H1 (cell line): Measurements from ENCODE around the gene RAB31. TPM values are rescaled to one million over a fixed set of nuclear protein-coding genes. Genes with fewer than 3 reads are reported as not detected.

Experiments
- CTCF ChIA-PET: fragments of 300-600 bp; sonication (Branson Sonifier 250); formaldehyde crosslinking; loops from one replicate; lab custom pipeline; 2021; ENCODE audit not compliant: partially characterized antibody; lab: Charles Lee
- POLR2A ChIA-PET: fragments of 300-600 bp; sonication (Branson Sonifier 250); formaldehyde crosslinking; loops from one replicate; lab custom pipeline; 2021; ENCODE audit warnings: inconsistent platforms; ENCODE audit not compliant: partially characterized antibody; lab: Charles Lee
- DNase-seq, 2 experiments: peaks; one replicate each; pipeline versions ENCODE4 v3.0.0 to v3.0.0-alpha.2; 2010 to 2022; ENCODE audit warnings: low spot score in 2 of 2, low read depth in 1 of 2, mixed read lengths in 1 of 2
- FAIRE-seq: peaks from 2 replicates; lab custom pipeline; 2011; peaks lifted over from hg19 to GRCh38; lab: Jason Lieb, UNC
- H2AFZ ChIP-seq: 2 replicates; pipeline ENCODE4 v1.8.1; 2012; ENCODE audit warnings: low read length, inconsistent platforms
- H2AK5ac ChIP-seq: 2 replicates; pipeline ENCODE4 v1.6.1; 2013; ENCODE audit warnings: low read depth, low read length
- H2BK120ac ChIP-seq: replicated peaks from 2 replicates; pipeline ENCODE3; 2013; ENCODE audit warnings: low read depth, low read length, inconsistent platforms
- H2BK12ac ChIP-seq: 2 replicates; pipeline ENCODE4 v1.6.1; 2013; ENCODE audit warnings: low read depth, low read length
- H2BK15ac ChIP-seq: 2 replicates; pipeline ENCODE4 v1.6.1; 2013; ENCODE audit warnings: low read length
- H2BK20ac ChIP-seq: 2 replicates; pipeline ENCODE4 v1.6.1; 2013; ENCODE audit warnings: low read length
- H2BK5ac ChIP-seq: 2 replicates; pipeline ENCODE4 v1.6.1; 2013; ENCODE audit warnings: low read depth, low read length
- H3K14ac ChIP-seq: 2 replicates; pipeline ENCODE4 v1.6.1; 2013; ENCODE audit warnings: inconsistent platforms; ENCODE audit not compliant: insufficient read length
- H3K18ac ChIP-seq: 2 replicates; pipeline ENCODE4 v1.6.1; 2013; ENCODE audit warnings: low read length; ENCODE audit errors: extremely low read depth
- H3K23ac ChIP-seq: 2 replicates; pipeline ENCODE4 v1.6.1; 2013; ENCODE audit warnings: inconsistent platforms; ENCODE audit not compliant: insufficient read length
- H3K23me2 ChIP-seq: 2 replicates; pipeline ENCODE4 v1.6.1; 2013; ENCODE audit warnings: low read depth, low read length
- H3K27ac ChIP-seq: 2 replicates; pipeline ENCODE4 v1.6.1; 2011; ENCODE audit warnings: low read depth, low read length, inconsistent platforms
- H3K27me3 ChIP-seq, 4 experiments: replicated peaks in 1 of 4; 1 replicate in 1 of 4; 2 replicates in 3 of 4; pipeline versions ENCODE4 v1.6.1 to v1.8.1; 2011 to 2013; ENCODE audit warnings: low read length in 3 of 4, mild to moderate bottlenecking in 3 of 4, inconsistent platforms in 2 of 4, mixed read lengths in 2 of 4, moderate library complexity in 1 of 4; ENCODE audit not compliant: control insufficient read depth in 3 of 4, insufficient read depth in 3 of 4; ENCODE audit errors: extremely low read depth in 1 of 4
- H3K36me3 ChIP-seq, 4 experiments: 2 replicates each; pipeline versions ENCODE4 v1.6.1 to v1.8.1; 2011 to 2013; ENCODE audit warnings: mild to moderate bottlenecking in 4 of 4, low read length in 3 of 4, moderate library complexity in 2 of 4, control low read depth in 1 of 4, inconsistent platforms in 1 of 4; ENCODE audit not compliant: insufficient read depth in 4 of 4, control insufficient read depth in 2 of 4
- H3K4ac ChIP-seq: replicated peaks from 2 replicates; pipeline ENCODE3; 2013; ENCODE audit warnings: low read length, low read depth, mixed read lengths, inconsistent platforms; ENCODE audit not compliant: insufficient read length
- H3K4me1 ChIP-seq, 4 experiments: replicated peaks in 1 of 4; 1 replicate in 1 of 4; 2 replicates in 3 of 4; pipeline versions ENCODE4 v1.6.1 to v1.8.1; 2011 to 2013; ENCODE audit warnings: low read length in 3 of 4, inconsistent platforms in 2 of 4, mixed read lengths in 1 of 4; ENCODE audit not compliant: insufficient read depth in 4 of 4, control insufficient read depth in 3 of 4
- H3K4me2 ChIP-seq, 2 experiments: 2 replicates each; pipeline versions ENCODE4 v1.6.1 to v1.8.1; 2011 to 2013; ENCODE audit warnings: low read depth in 2 of 2, low read length in 2 of 2, control low read depth in 1 of 2, inconsistent platforms in 1 of 2, mild to moderate bottlenecking in 1 of 2; ENCODE audit not compliant: insufficient read depth in 1 of 2
- H3K4me3 ChIP-seq, 4 experiments: fragments of 200-600, 300-600 bp in 1 of 4; sonication (generic), shearing (Covaris generic), sonication (Bioruptor Twin) in 1 of 4; 2 replicates each; pipeline versions ENCODE4 v1.5.1 to v1.8.1; 2011 to 2016; ENCODE audit warnings: low read length in 4 of 4, low read depth in 3 of 4, control low read depth in 2 of 4, inconsistent platforms in 2 of 4, mild to moderate bottlenecking in 2 of 4, mixed read lengths in 1 of 4, moderate library complexity in 1 of 4; ENCODE audit not compliant: insufficient read depth in 2 of 4; ENCODE audit errors: extremely low read depth in 1 of 4
- H3K56ac ChIP-seq: replicated peaks from 2 replicates; pipeline ENCODE3; 2013; ENCODE audit warnings: low read depth, mild to moderate bottlenecking, mixed read lengths, low read length, inconsistent platforms; ENCODE audit not compliant: insufficient read length
- H3K79me1 ChIP-seq: 2 replicates; pipeline ENCODE4 v1.6.1; 2013; ENCODE audit warnings: low read depth, low read length, control low read depth
- H3K79me2 ChIP-seq, 2 experiments: 2 replicates each; pipeline versions ENCODE4 v1.6.1 to v1.8.1; 2012 to 2013; ENCODE audit warnings: low read length in 2 of 2, mild to moderate bottlenecking in 2 of 2, inconsistent platforms in 1 of 2; ENCODE audit not compliant: insufficient read depth in 2 of 2, control insufficient read depth in 1 of 2
- H3K9ac ChIP-seq, 4 experiments: replicated peaks in 1 of 4; 1 replicate in 1 of 4; 2 replicates in 3 of 4; pipeline versions ENCODE4 v1.6.1 to v1.8.1; 2011 to 2013; ENCODE audit warnings: low read depth in 3 of 4, low read length in 3 of 4, control low read depth in 2 of 4, mild to moderate bottlenecking in 2 of 4, moderate library complexity in 2 of 4, inconsistent platforms in 1 of 4; ENCODE audit errors: extremely low read depth in 1 of 4
- H3K9me3 ChIP-seq, 2 experiments: 2 replicates each; pipeline versions ENCODE4 v1.6.1 to v1.8.1; 2012 to 2013; ENCODE audit warnings: mild to moderate bottlenecking in 2 of 2, moderate library complexity in 2 of 2, control low read depth in 1 of 2, inconsistent platforms in 1 of 2, low read depth in 1 of 2, low read length in 1 of 2, mixed read lengths in 1 of 2; ENCODE audit not compliant: insufficient read depth in 2 of 2
- H4K20me1 ChIP-seq, 2 experiments: replicated peaks in 1 of 2; 2 replicates each; pipeline versions ENCODE3 to v1.8.1; 2011 to 2013; ENCODE audit warnings: inconsistent platforms in 2 of 2, low read length in 2 of 2, mild to moderate bottlenecking in 1 of 2; ENCODE audit not compliant: insufficient read depth in 2 of 2, control insufficient read depth in 1 of 2
- H4K5ac ChIP-seq: 2 replicates; pipeline ENCODE4 v1.6.1; 2013; ENCODE audit warnings: low read length, low read depth, mixed read lengths, inconsistent platforms; ENCODE audit not compliant: insufficient read length
- H4K8ac ChIP-seq: 2 replicates; pipeline ENCODE4 v1.8.0; 2013; ENCODE audit warnings: mild to moderate bottlenecking, moderate library complexity, low read length, inconsistent platforms; ENCODE audit not compliant: insufficient read depth; ENCODE audit errors: extremely low read depth
- H4K91ac ChIP-seq: replicated peaks from 2 replicates; pipeline ENCODE3; 2013; ENCODE audit warnings: low read length, mixed read lengths, inconsistent platforms; ENCODE audit not compliant: insufficient read length
- CBX5 ChIP-seq: fragments of 300-800, 300-1000 bp; sonication (generic); IDR thresholded peaks from 2 replicates; pipeline ENCODE4 v1.7.1; 2016; ENCODE audit warnings: antibody characterized with exemption, low read length, low read depth
- CEBPB ChIP-seq: IDR thresholded peaks from 2 replicates; pipeline ENCODE4 v1.6.1; 2012; ENCODE audit warnings: low read depth, low read length
- KDM5A ChIP-seq: fragments of 200-600 bp; IDR thresholded peaks from 2 replicates; pipeline ENCODE4 v1.7.1; 2012; ENCODE audit warnings: mild to moderate bottlenecking, low read length, inconsistent platforms, mixed read lengths
- POLR2A ChIP-seq, 2 experiments: IDR thresholded peaks; 1 replicate in 1 of 2; 2 replicates in 1 of 2; pipeline ENCODE4 v1.6.1; 2011; ENCODE audit warnings: low read depth in 2 of 2, low read length in 2 of 2, mild to moderate bottlenecking in 2 of 2; ENCODE audit errors: control extremely low read depth in 1 of 2
- SAP30 ChIP-seq: fragments of 300-600 bp; sonication (generic); IDR thresholded peaks from 2 replicates; pipeline ENCODE4 v1.7.1; 2012; ENCODE audit warnings: low read length, moderate library complexity, mild to moderate bottlenecking, inconsistent platforms; ENCODE audit not compliant: insufficient read depth, insufficient replicate concordance
- SIN3A ChIP-seq, 2 experiments: IDR thresholded peaks in 1 of 2; conservative IDR thresholded peaks in 1 of 2; 2 replicates each; pipeline ENCODE4 v1.6.1; 2011 to 2012; ENCODE audit warnings: low read length in 2 of 2, improper control_type of control experiment in 1 of 2, low read depth in 1 of 2, mild to moderate bottlenecking in 1 of 2
- YY1 ChIP-seq: IDR thresholded peaks from 2 replicates; pipeline ENCODE4 v1.6.1; 2011; ENCODE audit warnings: low read depth, mild to moderate bottlenecking, low read length
- WGBS, 2 experiments: shearing (Covaris generic) in 1 of 2; methylation state at CpG; one replicate each; pipeline versions ENCODE4 v1.1.6 to v1.1.7; 2013 to 2015; ENCODE audit warnings: low lambda C conversion rate in 2 of 2, mixed read lengths in 2 of 2, inconsistent platforms in 1 of 2, low coverage in 1 of 2, missing lambda C conversion rate in 1 of 2; ENCODE audit not compliant: insufficient replicate concordance in 2 of 2, insufficient coverage in 1 of 2, insufficient read length in 1 of 2; ENCODE audit errors: extremely low coverage in 1 of 2, missing lambda C conversion rate in 1 of 2; 5-methylcytosine and 5-hydroxymethylcytosine counted together
- polyA plus RNA-seq, 7 experiments: library from polyadenylated mRNA; depleted of rRNA in 3 of 7; stranded (reverse) in 5 of 7; unstranded in 2 of 7; fragments of >200 nt in 5 of 7; fragments of 200-250 nt in 2 of 7; gene quantifications; 1 replicate in 5 of 7; 2 replicates in 1 of 7; 4 replicates in 1 of 7; pipeline versions ENCODE4 v1.2.1 to v1.2.3, GENCODE V29; 2011 to 2013; ENCODE audit warnings: missing spikeins in 2 of 7, mixed read lengths in 2 of 7
- total RNA-seq: library from RNA; stranded (reverse); fragmentation: NEBNext Ultra II Directional; extraction: Animal tissue kit (Norgen Biotek cat#: 25700); gene quantifications from 2 replicates; pipeline ENCODE4 v1.2.1, GENCODE V29; 2021

Gene RAB31
- total and polyA plus RNA-seq, 2 of the 8 experiments (the other 6 are each of a cell fraction or from before 2014, with no cell fraction given) = 15.2 to 40.9 TPM

DNA sequence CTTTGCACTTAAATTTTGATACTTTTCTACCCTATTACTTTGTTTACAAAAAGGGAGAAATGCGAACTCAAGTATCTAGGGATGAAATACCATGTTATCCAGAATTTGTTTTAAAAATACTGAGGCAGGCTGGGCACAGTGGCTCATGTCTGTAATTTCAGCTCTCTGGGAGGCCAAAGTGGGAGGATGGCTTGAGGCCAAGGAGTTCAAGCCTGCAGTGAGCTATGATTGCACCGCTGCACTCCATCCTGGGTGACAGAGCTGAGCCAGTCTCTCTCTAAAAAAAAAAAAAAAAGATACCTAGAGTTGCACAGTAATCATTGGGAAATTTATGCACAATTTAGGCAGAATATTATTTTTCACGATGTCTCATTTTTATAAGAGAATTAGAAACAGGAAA is 193.3 kb downstream of the RAB31 start:
- Histone ChIP-seq H3K4me3 (no peak overlapping the region), H3K79me1 (no peaks in the 10 kb centered on the region), H2BK15ac (no peak overlapping the region), H2BK120ac (no peak overlapping the region), H3K14ac (no peak overlapping the region), H4K5ac (no peak overlapping the region), H3K79me2 (no peaks in the 10 kb centered on the region), H3K23me2 (no peaks in the 10 kb centered on the region), H3K27ac (no peak overlapping the region), H2AK5ac (no peak overlapping the region), H3K9me3 (no peaks in the 10 kb centered on the region), H4K91ac (no peak overlapping the region), H3K9ac (no peak overlapping the region), H2BK5ac (no peak overlapping the region), H2AFZ (no peak overlapping the region), H3K4me1 (peaks cover 0 to 5% (median 2%) of the 10 kb centered on the region in 4 experiments; a peak in 2 of 7 replicates), H2BK12ac (no peak overlapping the region), H4K8ac (no peak overlapping the region), H2BK20ac (no peak overlapping the region), H3K18ac (no peak overlapping the region), H4K20me1 (no peaks in the 10 kb centered on the region), H3K4ac (no peak overlapping the region), H3K27me3 (no peaks in the 10 kb centered on the region), H3K4me2 (no peak overlapping the region), H3K23ac (no peak overlapping the region), H3K36me3 (no peaks in the 10 kb centered on the region), H3K56ac (no peak overlapping the region)
- FAIRE-seq (no peak), DNase-seq (no peak)
- TF ChIP-seq SIN3A (conservative IDR thresholded peaks at IDR 0.05 in 1 of 2, IDR thresholded peaks at IDR 0.05 in 1 of 2; ENCODE audit: low read depth in 1 of 2, low read length in 2 of 2) (no peak), CEBPB (no peak), YY1 (no peak), CBX5 (no peak), POLR2A (IDR thresholded peaks at IDR 0.05; ENCODE audit: control extremely low read depth in 1 of 2, low read depth in 2 of 2, low read length in 2 of 2) (no peak), SAP30 (no peak), KDM5A (no peak)
- POLR2A ChIA-PET = interaction anchor here (0.6 kb wide), 2 partner anchors 12 to 76 kb away, joined by 3 read pairs; no protein-coding TSS in a partner anchor
- WGBS, 2 experiments = 96% methylated on average over 3 of the region's 3 CpGs; no CpG with 5 or more reads in 1 of the 2 experiments
- CTCF ChIA-PET = no interaction called here
